B cell (primary cell): Measurements from ENCODE around the gene PIGM. TPM values are rescaled to one million over a fixed set of nuclear protein-coding genes. Genes with fewer than 3 reads are reported as not detected.

Source experiments
- ATAC-seq: fragments of 200-7000 bp; cut with Tn5 transposase; one replicate; pipeline ENCODE4 v1.10.0; 2021; ENCODE audit warnings: low read depth, mild to moderate bottlenecking, moderate number of reproducible peaks, moderate library complexity
- CTCF ChIA-PET: fragments of 350-600 bp; sonication (Branson Sonifier 250); formaldehyde crosslinking; loops from one replicate; lab custom pipeline; 2021; ENCODE audit warnings: antibody characterized with exemption, inconsistent platforms; lab: Charles Lee
- POLR2A ChIA-PET: fragments of 350-600 bp; sonication (Branson Sonifier 250); formaldehyde crosslinking; loops from one replicate; lab custom pipeline; 2021; ENCODE audit warnings: antibody characterized with exemption; lab: Charles Lee
- DNase-seq: peaks from one replicate; pipeline ENCODE4 v3.0.0; 2013
- H2AFZ ChIP-seq: 2 replicates; pipeline ENCODE4 v1.6.1; 2012; ENCODE audit warnings: mild to moderate bottlenecking, low read depth, low read length; ENCODE audit not compliant: insufficient read depth, poor library complexity, severe bottlenecking
- H3K27ac ChIP-seq, 2 donors: 1 replicate in 1 of 2; 2 replicates in 1 of 2; pipeline ENCODE4 v1.5.1; 2012 to 2013; ENCODE audit warnings: low read length in 2 of 2, mild to moderate bottlenecking in 2 of 2, moderate library complexity in 1 of 2
- H3K27me3 ChIP-seq, 4 experiments: fragments of 200-600 bp in 1 of 4; sonication (generic) in 1 of 4; replicated peaks in 1 of 4; 1 replicate in 2 of 4; 2 replicates in 2 of 4; pipeline versions ENCODE4 v1.6.1 to v1.7.0; 2013 to 2016; ENCODE audit warnings: low read length in 3 of 4, mild to moderate bottlenecking in 2 of 4, mixed read lengths in 1 of 4, moderate library complexity in 1 of 4; ENCODE audit not compliant: insufficient read depth in 4 of 4, control insufficient read depth in 3 of 4; ENCODE audit errors: control extremely low read depth in 1 of 4
- H3K36me3 ChIP-seq, 2 experiments: replicated peaks in 1 of 2; 1 replicate in 1 of 2; 2 replicates in 1 of 2; pipeline versions ENCODE4 v1.6.1 to v1.7.1; 2013; ENCODE audit warnings: low read length in 1 of 2; ENCODE audit not compliant: insufficient read depth in 2 of 2, control insufficient read depth in 1 of 2; ENCODE audit errors: control extremely low read depth in 1 of 2, extremely low read depth in 1 of 2
- H3K4me1 ChIP-seq, 2 donors: fragments of 200-600 bp in 1 of 2; sonication (generic) in 1 of 2; 1 replicate in 1 of 2; 2 replicates in 1 of 2; pipeline versions ENCODE4 v1.5.1 to v1.6.1; 2013 to 2017; ENCODE audit warnings: low read length in 2 of 2; ENCODE audit not compliant: control insufficient read depth in 2 of 2, insufficient read depth in 2 of 2
- H3K4me2 ChIP-seq: replicated peaks from 2 replicates; pipeline ENCODE3; 2012; ENCODE audit warnings: mild to moderate bottlenecking, low read depth, low read length; ENCODE audit not compliant: poor library complexity, severe bottlenecking
- H3K4me3 ChIP-seq, 5 experiments: fragments of 200-600 bp in 1 of 5; sonication (generic) in 1 of 5; 1 replicate in 3 of 5; 2 replicates in 2 of 5; pipeline versions ENCODE4 v1.5.1 to v1.7.0; 2011 to 2016; ENCODE audit warnings: low read length in 4 of 5, mild to moderate bottlenecking in 4 of 5, low read depth in 2 of 5, control low read depth in 1 of 5, moderate library complexity in 1 of 5; ENCODE audit not compliant: insufficient read depth in 1 of 5; ENCODE audit errors: control extremely low read depth in 1 of 5, extremely low read depth in 1 of 5
- H3K79me2 ChIP-seq: fragments of 200-600 bp; sonication (generic); one replicate; pipeline ENCODE4 v1.6.0; 2016; ENCODE audit warnings: low read length; ENCODE audit not compliant: control insufficient read depth, insufficient read depth
- H3K9ac ChIP-seq: fragments of 200-600 bp; sonication (generic); 2 replicates; pipeline ENCODE4 v1.6.1; 2017; ENCODE audit warnings: mild to moderate bottlenecking, low read length, moderate library complexity
- H3K9me3 ChIP-seq, 3 donors: one replicate each; pipeline versions ENCODE4 v1.6.1 to v1.7.1; 2013; ENCODE audit warnings: low read length in 2 of 3; ENCODE audit not compliant: control insufficient read depth in 2 of 3, insufficient read depth in 1 of 3; ENCODE audit errors: control extremely low read depth in 1 of 3
- H4K20me1 ChIP-seq: 2 replicates; pipeline ENCODE4 v1.6.0; 2012; ENCODE audit warnings: mild to moderate bottlenecking, low read length; ENCODE audit not compliant: insufficient read depth, control insufficient read depth, poor library complexity, severe bottlenecking
- H3K27ac Mint-ChIP-seq: one replicate; pipeline ENCODE4 v1.8.0; 2021; ENCODE audit warnings: mixed read lengths
- H3K27me3 Mint-ChIP-seq: one replicate; pipeline ENCODE4 v1.8.0; 2021; ENCODE audit warnings: mixed read lengths
- H3K4me1 Mint-ChIP-seq: one replicate; pipeline ENCODE4 v1.8.0; 2021; ENCODE audit warnings: mixed read lengths
- H3K4me3 Mint-ChIP-seq: one replicate; pipeline ENCODE4 v1.8.0; 2021; ENCODE audit warnings: mixed read lengths
- H3K9me3 Mint-ChIP-seq: one replicate; pipeline ENCODE4 v1.8.0; 2022; ENCODE audit warnings: mixed read lengths; ENCODE audit not compliant: insufficient read depth
- CTCF ChIP-seq: fragments of 200-600 bp; IDR thresholded peaks from one replicate; pipeline ENCODE4 v1.8.0; 2022; ENCODE audit warnings: antibody characterized with exemption, mild to moderate bottlenecking
- EZH2 ChIP-seq: IDR thresholded peaks from 2 replicates; pipeline ENCODE4 v1.6.1; 2012; ENCODE audit warnings: borderline replicate concordance, low read depth, mild to moderate bottlenecking, moderate library complexity, low read length; ENCODE audit not compliant: insufficient read depth, poor library complexity, severe bottlenecking
- WGBS: methylation state at CpG from one replicate; pipeline ENCODE4 v1.1.5; 2013; ENCODE audit warnings: missing lambda C conversion rate; ENCODE audit not compliant: insufficient coverage; 5-methylcytosine and 5-hydroxymethylcytosine counted together
- intact Hi-C: fragments of 100-400 bp; cut with micrococcal nuclease; formaldehyde crosslinking; loops from one replicate; pipeline ENCODE4 v1.10.0; 2022
- polyA plus RNA-seq: library from polyadenylated mRNA; depleted of rRNA; stranded (reverse); fragments of >200 nt; gene quantifications from 2 replicates; pipeline ENCODE4 v1.2.3, GENCODE V29; 2012
- total RNA-seq, 2 donors: library from RNA; stranded (reverse); fragments of 120-200 nt in 1 of 2; gene quantifications; 1 replicate in 1 of 2; 2 replicates in 1 of 2; pipeline versions ENCODE4 v1.2.3 to v1.2.4, GENCODE V29; 2013 to 2022

Gene PIGM
- total and polyA plus RNA-seq, 2 donors (not counting 1 experiment from before 2014, with no cell fraction given): 1.4 to 7.4 TPM

GRCh38 chr1:159988006-159988405 is 43.8 kb downstream of the PIGM start:
- Mint-ChIP-seq H3K27me3 (peaks cover 41% of the 10 kb centered on the region), H3K4me3 (no peak overlapping the region), H3K9me3 (no peaks in the 10 kb centered on the region), H3K27ac (no peak overlapping the region), H3K4me1 (peaks cover 5% of the 10 kb centered on the region)
- H3K9me3 ChIP-seq: no peaks in the 10 kb centered on the region
- DNase-seq (no peak), ATAC-seq (no peak)
- no peak overlapping the region for H3K4me2 ChIP-seq
- H3K36me3 ChIP-seq: no peaks in the 10 kb centered on the region
- peaks cover 0 to 18% (median 6%) of the 10 kb centered on the region in 4 experiments for H3K27me3 ChIP-seq
- ChIA-PET POLR2A (no interaction called here), CTCF (no interaction called here)
- H3K27ac ChIP-seq: no peak overlapping the region
- H3K9ac ChIP-seq: no peak overlapping the region
- intact Hi-C loops: no loop called here
- H3K79me2 ChIP-seq: no peaks in the 10 kb centered on the region
- no peaks in the 10 kb centered on the region for H4K20me1 ChIP-seq
- WGBS: 30% methylated on average over 1 of the region's 1 CpG
- H3K4me3 ChIP-seq: no peak overlapping the region
- no peaks in the 10 kb centered on the region for H3K4me1 ChIP-seq
- no peak overlapping the region for H2AFZ ChIP-seq
- TF ChIP-seq EZH2 (no peak), CTCF (no peak)

GRCh38 chr1:159987186-159987585 is 44.6 kb downstream of the PIGM start:
- H3K9me3 Mint-ChIP-seq: no peaks in the 10 kb centered on the region
- TF ChIP-seq EZH2 (no peak), CTCF (no peak)
- Histone ChIP-seq H3K27ac (no peak overlapping the region), H3K4me3 (no peak overlapping the region), H3K4me1 (no peaks in the 10 kb centered on the region), H3K36me3 (no peaks in the 10 kb centered on the region), H3K79me2 (no peaks in the 10 kb centered on the region), H4K20me1 (no peaks in the 10 kb centered on the region), H2AFZ (no peak overlapping the region), H3K9ac (no peak overlapping the region), H3K4me2 (no peak overlapping the region), H3K27me3 (peaks cover 0 to 21% (median 5%) of the 10 kb centered on the region in 4 experiments), H3K9me3 (no peaks in the 10 kb centered on the region)
- ChIA-PET POLR2A (no interaction called here), CTCF (no interaction called here)
- H3K27me3 Mint-ChIP-seq: peaks cover 43% of the 10 kb centered on the region
- no peak overlapping the region for H3K4me3 Mint-ChIP-seq
- intact Hi-C loops: no loop called here
- ATAC-seq: no peak
- no peak overlapping the region for H3K27ac Mint-ChIP-seq
- 95% methylated on average over 3 of the region's 4 CpGs for WGBS
- no peak for DNase-seq
- H3K4me1 Mint-ChIP-seq: peaks cover 5% of the 10 kb centered on the region
